GM12891 (cell line): ENCODE data around the gene MAP2K4.

Experiments used
- PAX5 ChIP-seq: IDR thresholded peaks from 2 replicates; pipeline ENCODE4 v1.6.1; 2011; ENCODE audit warnings: low read length, moderate library complexity, mild to moderate bottlenecking; ENCODE audit not compliant: insufficient read depth, severe bottlenecking
- POLR2A ChIP-seq: IDR thresholded peaks from 2 replicates; pipeline ENCODE4 v1.6.1; 2011; ENCODE audit warnings: low read depth, low read length, control low read depth
- POLR2AphosphoS5 ChIP-seq: IDR thresholded peaks from 2 replicates; pipeline ENCODE4 v1.6.1; 2011; ENCODE audit warnings: low read depth, low read length, control low read depth
- POU2F2 ChIP-seq: IDR thresholded peaks from 2 replicates; pipeline ENCODE4 v1.6.1; 2011; ENCODE audit warnings: low read depth, mild to moderate bottlenecking, control low read depth, low read length, moderate library complexity
- SPI1 ChIP-seq: IDR thresholded peaks from 2 replicates; pipeline ENCODE4 v1.6.1; 2011; ENCODE audit warnings: low read depth, low read length, control low read depth
- TAF1 ChIP-seq: IDR thresholded peaks from 2 replicates; pipeline ENCODE4 v1.6.1; 2011; ENCODE audit warnings: low read depth, low read length, control low read depth

DNA sequence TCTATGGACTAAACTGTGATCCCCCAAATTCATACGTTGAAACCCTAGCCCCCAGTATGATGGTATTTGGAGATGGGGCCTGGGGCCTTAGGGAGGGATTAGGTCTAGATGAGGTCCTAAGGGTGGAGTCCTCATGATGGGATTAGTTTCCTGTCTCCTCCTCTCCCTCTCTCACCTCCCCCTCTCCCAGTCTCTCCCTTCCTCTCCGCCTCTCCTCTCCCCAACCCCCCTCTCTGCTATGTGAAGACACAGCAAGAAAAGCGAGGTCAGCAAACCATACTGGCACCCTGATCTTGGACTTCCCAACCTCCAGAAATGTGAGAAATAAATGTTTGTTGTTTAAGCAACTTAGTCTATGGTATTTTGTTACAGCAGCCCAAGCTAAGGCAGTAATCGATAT, 38.8 kb upstream of the MAP2K4 start:
- TF ChIP-seq POLR2AphosphoS5 (no peak), POLR2A (no peak), TAF1 (no peak), POU2F2 (no peak), SPI1 (no peak), PAX5 (no peak)
